Subcutaneous adipose tissue (tissue), 4 donors: ENCODE measurements around the gene GRIN3B. TPM values are rescaled to one million over a fixed set of nuclear protein-coding genes. Genes with fewer than 3 reads are reported as not detected.

Experiments used
- CTCF ChIP-seq: fragments of 450-650 bp; IDR thresholded peaks from one replicate; pipeline ENCODE4 v1.5.1; 2016; ENCODE audit warnings: low read depth, mild to moderate bottlenecking, control low read depth, antibody characterized with exemption, moderate library complexity
- total RNA-seq, 4 donors: library from RNA; depleted of rRNA; stranded (reverse); fragments of >200 nt; gene quantifications; one replicate each; pipeline ENCODE4 v1.1.0, GENCODE V29; 2016

The GRIN3B gene
- total RNA-seq, 4 donors from 2014 or later: not detected

GRCh38 chr19:972281-972680 lies 27.9 kb upstream of the GRIN3B start:
- TF ChIP-seq CTCF: no peak

- no peak for TF ChIP-seq CTCF
Observed at GRCh38 chr19:973726-974563, 26.3 kb upstream of the GRIN3B start.

- TF ChIP-seq CTCF: no peak
Observed at GRCh38 chr19:974564-975257, 25.5 kb upstream of the GRIN3B start.

GRCh38 chr19:976476-976875 lies 23.7 kb upstream of the GRIN3B start:
- TF ChIP-seq CTCF: no peak

GRCh38 chr19:977058-977464 lies 23.2 kb upstream of the GRIN3B start:
- no peak for TF ChIP-seq CTCF

GRCh38 chr19:979318-979741 lies 20.9 kb upstream of the GRIN3B start:
- TF ChIP-seq CTCF: no peak
